ENCODE results near the gene IL17REL.

The IL17REL gene

DNA sequence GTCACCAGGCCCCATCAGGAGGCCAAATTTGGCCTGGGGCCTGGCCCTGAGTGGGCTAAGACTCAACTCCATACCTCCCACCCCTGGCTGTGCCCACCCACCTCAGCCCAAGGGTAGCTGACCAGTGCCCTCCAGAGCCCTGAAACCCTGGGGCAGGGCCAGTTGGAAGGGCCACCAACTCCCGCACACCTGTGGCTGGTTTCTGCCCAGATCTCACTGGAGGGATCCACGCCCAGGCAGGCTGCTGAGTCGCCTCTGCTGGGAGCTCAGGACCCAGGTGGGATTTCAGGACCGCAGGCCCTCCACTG lies 60.9 kb downstream of the IL17REL start:
- H3K27ac ChIP-seq (replicated peaks; ENCODE audit: low read length), result no peak overlapping the region
- peak overlapping the region; percentile 95 for H3K4ac ChIP-seq (ENCODE audit: low read length)
- WGBS, 2 donors (ENCODE audit: extremely low coverage in 2 of 2, insufficient read length in 2 of 2, insufficient replicate concordance in 1 of 2), result no CpG with 5 or more reads among the region's 4 CpGs

DNA sequence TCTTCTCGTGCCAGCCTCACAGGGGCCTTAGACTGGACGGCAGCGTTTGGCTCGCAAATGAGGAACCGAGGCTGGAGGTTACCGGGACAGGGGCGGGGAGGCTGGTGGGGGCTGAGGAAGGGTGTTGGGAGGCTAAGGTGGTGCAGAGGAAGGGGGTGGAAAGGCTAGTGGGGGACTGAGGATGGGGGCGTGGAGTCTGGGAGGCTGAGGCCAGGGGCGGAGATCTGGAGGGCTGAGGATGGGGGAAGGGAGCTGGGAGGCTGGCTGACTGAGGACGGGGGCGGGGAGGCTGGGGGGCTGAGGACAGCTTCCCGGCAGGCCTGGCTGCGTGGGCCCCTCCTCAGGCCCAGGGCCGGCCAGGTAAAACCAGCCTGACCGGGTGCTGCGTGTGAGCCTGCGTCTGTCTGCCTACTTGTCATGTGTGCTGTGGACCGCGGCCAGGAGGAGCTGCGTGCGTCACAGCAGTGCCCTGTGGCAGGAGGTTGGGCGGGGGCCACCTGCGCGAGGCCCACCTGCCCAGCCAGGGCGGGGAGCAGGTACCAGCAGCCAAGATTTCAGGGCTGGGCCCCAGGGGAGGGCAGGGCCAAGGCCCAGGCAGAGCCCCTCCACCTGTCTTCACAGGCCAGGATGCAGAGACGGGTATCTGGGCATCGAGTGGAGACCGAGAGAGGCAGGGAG lies 61.4 kb downstream of the IL17REL start:
- Histone ChIP-seq H3K27me3 (ENCODE audit: control insufficient read depth in 3 of 3, insufficient read depth in 3 of 3, low read depth in 1 of 3, low read length in 3 of 3) (no peaks in the 10 kb centered on the region), H3K4me2 (ENCODE audit: insufficient read depth, low read length, poor library complexity, severe bottlenecking) (no peak overlapping the region), H3K14ac (ENCODE audit: low read length) (peak overlapping the region; percentile 97), H2BK12ac (ENCODE audit: low read length) (peak overlapping the region; percentile 93), H3K36me3 (replicated peaks in 1 of 2; ENCODE audit: control insufficient read depth in 2 of 2, insufficient read depth in 2 of 2, low read length in 2 of 2) (no peaks in the 10 kb centered on the region), H3K9me3 (replicated peaks in 1 of 2; ENCODE audit: control insufficient read depth in 2 of 2, insufficient read depth in 1 of 2, low read depth in 1 of 2, low read length in 2 of 2) (no peaks in the 10 kb centered on the region), H4K8ac (ENCODE audit: low read depth, low read length) (no peak overlapping the region), H2AK5ac (ENCODE audit: low read depth, low read length) (peak overlapping the region; percentile 100), H3K4ac (ENCODE audit: low read length) (peak overlapping the region; percentile 95), H3K4me3 (ENCODE audit: low read length in 2 of 2) (no peak overlapping the region), H3K79me1 (ENCODE audit: low read depth, low read length) (no peaks in the 10 kb centered on the region), H3K9ac (ENCODE audit: low read depth, low read length, poor library complexity) (no peak overlapping the region), H3K27ac (replicated peaks; ENCODE audit: low read length) (no peak overlapping the region), H3K4me1 (ENCODE audit: control insufficient read depth in 2 of 2, insufficient read depth in 1 of 2, low read depth in 1 of 2, low read length in 2 of 2) (peaks cover 27 to 45% of the 10 kb centered on the region in 2 donors), H2BK5ac (ENCODE audit: low read length) (peak overlapping the region; percentile 94), H4K91ac (ENCODE audit: low read depth, low read length, poor library complexity) (no peak overlapping the region), H3K18ac (ENCODE audit: low read length) (peak overlapping the region; percentile 94), H2BK120ac (ENCODE audit: low read depth, low read length) (peak overlapping the region; percentile 83), H2AFZ (ENCODE audit: low read length) (peak overlapping the region; percentile 64), H3K23ac (ENCODE audit: low read depth, low read length, poor library complexity) (peak overlapping the region; percentile 85), H2BK15ac (ENCODE audit: low read length) (peak overlapping the region; percentile 86)
- no CpG with 5 or more reads among the region's 28 CpGs for WGBS, 2 donors (ENCODE audit: extremely low coverage in 2 of 2, insufficient read length in 2 of 2, insufficient replicate concordance in 1 of 2)
- no peak for DNase-seq (ENCODE audit: low spot score)

More for the DNA sequence above, 60.9 kb downstream of the IL17REL start:
- Histone ChIP-seq H3K4me2 (ENCODE audit: insufficient read depth, low read length, poor library complexity, severe bottlenecking) (no peak overlapping the region), H3K9ac (ENCODE audit: low read depth, low read length, poor library complexity) (no peak overlapping the region), H3K14ac (ENCODE audit: low read length) (no peak overlapping the region), H3K27me3 (ENCODE audit: control insufficient read depth in 3 of 3, insufficient read depth in 3 of 3, low read depth in 1 of 3, low read length in 3 of 3) (no peaks in the 10 kb centered on the region), H3K4me3 (ENCODE audit: low read length in 2 of 2) (no peak overlapping the region), H3K36me3 (replicated peaks in 1 of 2; ENCODE audit: control insufficient read depth in 2 of 2, insufficient read depth in 2 of 2, low read length in 2 of 2) (no peaks in the 10 kb centered on the region), H4K8ac (ENCODE audit: low read depth, low read length) (no peak overlapping the region), H2BK120ac (ENCODE audit: low read depth, low read length) (peak overlapping the region; percentile 83), H2AFZ (ENCODE audit: low read length) (peak overlapping the region; percentile 64), H3K4me1 (ENCODE audit: control insufficient read depth in 2 of 2, insufficient read depth in 1 of 2, low read depth in 1 of 2, low read length in 2 of 2) (peaks cover 26 to 41% of the 10 kb centered on the region in 2 donors), H2AK5ac (ENCODE audit: low read depth, low read length) (peak overlapping the region; percentile 100), H2BK5ac (ENCODE audit: low read length) (no peak overlapping the region), H3K23ac (ENCODE audit: low read depth, low read length, poor library complexity) (no peak overlapping the region), H4K91ac (ENCODE audit: low read depth, low read length, poor library complexity) (peak overlapping the region; percentile 68), H2BK15ac (ENCODE audit: low read length) (peak overlapping the region; percentile 86), H3K9me3 (replicated peaks in 1 of 2; ENCODE audit: control insufficient read depth in 2 of 2, insufficient read depth in 1 of 2, low read depth in 1 of 2, low read length in 2 of 2) (no peaks in the 10 kb centered on the region), H2BK12ac (ENCODE audit: low read length) (no peak overlapping the region), H3K18ac (ENCODE audit: low read length) (peak overlapping the region; percentile 94), H3K79me1 (ENCODE audit: low read depth, low read length) (no peaks in the 10 kb centered on the region)
- no peak for DNase-seq (ENCODE audit: low spot score)

DNA sequence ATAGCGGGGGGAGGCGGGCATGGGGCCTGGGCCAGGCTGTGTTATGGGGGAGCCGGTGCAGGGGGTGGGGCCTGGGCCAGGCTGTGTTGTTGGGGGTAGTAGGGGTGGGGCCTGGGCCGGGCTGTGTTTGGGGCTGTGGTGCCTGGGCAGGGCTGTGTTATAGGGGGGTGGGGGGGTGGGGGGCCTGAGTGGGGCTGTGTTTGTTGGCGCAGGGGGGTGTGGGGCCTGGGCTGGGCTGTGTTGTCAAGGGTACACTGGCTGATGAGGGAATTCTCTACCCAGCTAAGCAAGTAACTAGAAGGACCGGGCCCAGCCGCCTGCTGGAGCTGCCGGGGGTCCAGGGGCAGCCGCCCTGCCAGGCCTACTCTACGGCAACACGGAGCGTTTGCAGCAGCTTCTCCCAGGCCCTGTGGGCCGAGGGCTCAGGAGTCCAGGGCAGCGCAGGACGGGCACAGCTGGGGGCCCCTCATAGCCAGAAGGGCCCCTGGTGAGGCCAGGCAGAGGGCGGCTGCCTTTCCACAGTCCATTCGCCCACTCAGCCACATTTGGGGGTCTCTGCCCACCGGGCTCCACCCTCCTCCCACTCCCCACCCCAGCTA lies 62.1 kb downstream of the IL17REL start:
- H4K91ac ChIP-seq (ENCODE audit: low read depth, low read length, poor library complexity), result no peak overlapping the region
- no peak overlapping the region for H3K4ac ChIP-seq (ENCODE audit: low read length)
- peak overlapping the region; percentile 94 for H3K18ac ChIP-seq (ENCODE audit: low read length)
- H2BK15ac ChIP-seq (ENCODE audit: low read length), result peak overlapping the region; percentile 86
- H3K9ac ChIP-seq (ENCODE audit: low read depth, low read length, poor library complexity), result no peak overlapping the region
- no peaks in the 10 kb centered on the region for H3K79me1 ChIP-seq (ENCODE audit: low read depth, low read length)
- peak overlapping the region; percentile 67 for H2BK12ac ChIP-seq (ENCODE audit: low read length)
- H3K4me3 ChIP-seq (ENCODE audit: low read length in 2 of 2), result no peak overlapping the region
- DNase-seq (ENCODE audit: low spot score), result no peak
- no peak overlapping the region for H3K4me2 ChIP-seq (ENCODE audit: insufficient read depth, low read length, poor library complexity, severe bottlenecking)
- H2BK5ac ChIP-seq (ENCODE audit: low read length), result peak overlapping the region; percentile 94
- H2BK120ac ChIP-seq (ENCODE audit: low read depth, low read length), result no peak overlapping the region
- peak overlapping the region; percentile 97 for H3K14ac ChIP-seq (ENCODE audit: low read length)
- peak overlapping the region; percentile 64 for H2AFZ ChIP-seq (ENCODE audit: low read length)
- no peaks in the 10 kb centered on the region for H3K9me3 ChIP-seq (replicated peaks in 1 of 2; ENCODE audit: control insufficient read depth in 2 of 2, insufficient read depth in 1 of 2, low read depth in 1 of 2, low read length in 2 of 2)
- H3K4me1 ChIP-seq (ENCODE audit: control insufficient read depth in 2 of 2, insufficient read depth in 1 of 2, low read depth in 1 of 2, low read length in 2 of 2), result peaks cover 27 to 47% of the 10 kb centered on the region in 2 donors
- H3K27me3 ChIP-seq (ENCODE audit: control insufficient read depth in 3 of 3, insufficient read depth in 3 of 3, low read depth in 1 of 3, low read length in 3 of 3), result no peaks in the 10 kb centered on the region
- H3K36me3 ChIP-seq (replicated peaks in 1 of 2; ENCODE audit: control insufficient read depth in 2 of 2, insufficient read depth in 2 of 2, low read length in 2 of 2), result no peaks in the 10 kb centered on the region
- H4K8ac ChIP-seq (ENCODE audit: low read depth, low read length), result no peak overlapping the region
- peak overlapping the region; percentile 100 for H2AK5ac ChIP-seq (ENCODE audit: low read depth, low read length)
- H3K23ac ChIP-seq (ENCODE audit: low read depth, low read length, poor library complexity), result peak overlapping the region; percentile 85
- no peak overlapping the region for H3K27ac ChIP-seq (replicated peaks; ENCODE audit: low read length)
- no CpG with 5 or more reads among the region's 18 CpGs for WGBS, 2 donors (ENCODE audit: extremely low coverage in 2 of 2, insufficient read length in 2 of 2, insufficient replicate concordance in 1 of 2)

DNA sequence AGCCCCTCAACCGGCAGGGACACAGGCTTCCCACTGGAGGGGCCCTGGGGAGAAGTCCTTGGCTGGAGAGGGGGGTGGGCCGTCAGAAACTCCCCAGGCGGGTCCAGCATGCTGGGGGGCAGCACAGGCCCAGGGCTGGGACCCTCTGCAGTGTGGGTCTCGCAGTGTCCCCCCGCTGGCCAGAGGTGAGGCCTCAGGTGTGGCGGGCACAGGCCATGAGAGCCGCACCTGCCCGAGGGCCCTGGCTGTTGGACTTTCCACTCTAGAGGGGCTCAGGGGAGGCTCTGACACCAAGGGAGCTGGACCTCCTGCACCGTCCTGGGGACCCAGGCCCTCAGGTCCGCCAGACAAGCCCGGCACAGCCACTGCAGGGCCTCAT lies 62.7 kb downstream of the IL17REL start:
- Histone ChIP-seq H2AK5ac (ENCODE audit: low read depth, low read length) (peak overlapping the region; percentile 99), H2BK12ac (ENCODE audit: low read length) (peak overlapping the region; percentile 84), H2BK5ac (ENCODE audit: low read length) (peak overlapping the region; percentile 24), H3K4me3 (ENCODE audit: low read length in 2 of 2) (no peak overlapping the region), H3K4me1 (ENCODE audit: control insufficient read depth in 2 of 2, insufficient read depth in 1 of 2, low read depth in 1 of 2, low read length in 2 of 2) (peaks cover 27 to 47% of the 10 kb centered on the region in 2 donors), H2BK15ac (ENCODE audit: low read length) (peak overlapping the region; percentile 83), H3K27me3 (ENCODE audit: control insufficient read depth in 3 of 3, insufficient read depth in 3 of 3, low read depth in 1 of 3, low read length in 3 of 3) (no peaks in the 10 kb centered on the region), H3K79me1 (ENCODE audit: low read depth, low read length) (no peaks in the 10 kb centered on the region), H4K91ac (ENCODE audit: low read depth, low read length, poor library complexity) (no peak overlapping the region), H3K18ac (ENCODE audit: low read length) (peak overlapping the region; percentile 80), H3K9ac (ENCODE audit: low read depth, low read length, poor library complexity) (no peak overlapping the region), H4K8ac (ENCODE audit: low read depth, low read length) (no peak overlapping the region), H2AFZ (ENCODE audit: low read length) (no peak overlapping the region), H3K4ac (ENCODE audit: low read length) (no peak overlapping the region), H3K36me3 (replicated peaks in 1 of 2; ENCODE audit: control insufficient read depth in 2 of 2, insufficient read depth in 2 of 2, low read length in 2 of 2) (no peaks in the 10 kb centered on the region), H3K9me3 (replicated peaks in 1 of 2; ENCODE audit: control insufficient read depth in 2 of 2, insufficient read depth in 1 of 2, low read depth in 1 of 2, low read length in 2 of 2) (no peaks in the 10 kb centered on the region), H3K4me2 (ENCODE audit: insufficient read depth, low read length, poor library complexity, severe bottlenecking) (peak overlapping the region; percentile 23), H3K27ac (replicated peaks; ENCODE audit: low read length) (no peak overlapping the region), H2BK120ac (ENCODE audit: low read depth, low read length) (no peak overlapping the region), H3K14ac (ENCODE audit: low read length) (peak overlapping the region; percentile 82), H3K23ac (ENCODE audit: low read depth, low read length, poor library complexity) (peak overlapping the region; percentile 20)
- no CpG with 5 or more reads among the region's 11 CpGs for WGBS, 2 donors (ENCODE audit: extremely low coverage in 2 of 2, insufficient read length in 2 of 2, insufficient replicate concordance in 1 of 2)
- no peak for DNase-seq (ENCODE audit: low spot score)

Data from neuronal stem cell (in vitro differentiated cells).